Umbilical cord (tissue), 2 donors: ENCODE data around the gene EMC1. TPM values are rescaled to one million over a fixed set of nuclear protein-coding genes. Genes with fewer than 3 reads are reported as not detected.
"Not testable (repeated sequence)": the region's sequence is repeated elsewhere in the genome, so short reads cannot be mapped to it uniquely, and the experiment has no call there.

Source experiments
- DNase-seq: peaks from one replicate; pipeline ENCODE4 v3.0.0-alpha.2; 2015; ENCODE audit warnings: low spot score
- total RNA-seq: library from RNA; depleted of rRNA; stranded (reverse); fragments of >200 nt; gene quantifications from one replicate; pipeline ENCODE4 v1.2.3, GENCODE V29; 2014; ENCODE audit warnings: low replicate concordance; ENCODE audit not compliant: insufficient read depth

The EMC1 gene
- total RNA-seq, 1 donor from 2014 or later = 51.0 TPM

GRCh38 chr1:19190468-19190867 lies 60.9 kb downstream of the EMC1 start:
- no peak for DNase-seq

DNA sequence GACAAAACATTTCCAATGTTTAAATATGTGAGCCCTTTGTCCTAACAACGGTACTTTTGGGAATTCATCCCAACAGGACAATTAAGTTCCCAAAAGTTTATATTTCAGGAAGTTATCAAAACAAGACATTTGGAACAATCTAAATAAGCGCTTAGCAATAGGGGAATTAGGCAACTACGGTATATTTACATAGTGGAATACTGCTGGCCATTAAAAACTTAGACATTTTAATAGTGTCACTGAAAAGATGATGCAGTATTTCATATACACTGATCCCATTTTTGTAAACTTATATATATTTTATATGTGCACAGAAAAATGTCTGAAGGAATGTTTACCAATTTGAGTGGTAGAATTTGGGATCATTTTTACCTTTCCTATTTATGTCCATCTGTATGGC lies 62.1 kb downstream of the EMC1 start:
- no peak for DNase-seq

- DNase-seq = no peak
Measured at GRCh38 chr1:19187852-19188251, 63.5 kb downstream of the EMC1 start.

DNA sequence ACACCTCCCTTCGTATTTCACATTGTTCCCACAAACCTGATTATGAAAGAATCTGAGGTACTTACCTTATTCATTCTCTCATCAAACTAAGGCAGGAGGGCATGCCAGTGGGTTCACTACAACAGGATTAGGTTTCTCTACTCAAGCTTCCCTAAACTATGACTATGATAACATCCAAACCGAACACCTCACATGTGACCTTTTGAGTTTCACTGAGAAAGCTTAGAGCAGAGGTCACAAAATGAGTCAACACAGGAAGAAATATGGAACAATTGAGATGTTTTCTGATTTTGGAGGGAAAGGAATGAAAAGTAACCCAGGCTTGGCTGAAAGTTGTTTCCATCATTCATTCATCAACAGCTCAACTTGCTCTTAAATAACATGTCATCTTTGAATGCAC lies 65.3 kb downstream of the EMC1 start:
- no peak for DNase-seq

GRCh38 chr1:19182223-19182622 lies 69.1 kb downstream of the EMC1 start:
- no peak for DNase-seq

- DNase-seq = not testable (repeated sequence)
Measured at GRCh38 chr1:19180265-19180657, 71.1 kb downstream of the EMC1 start.

DNA sequence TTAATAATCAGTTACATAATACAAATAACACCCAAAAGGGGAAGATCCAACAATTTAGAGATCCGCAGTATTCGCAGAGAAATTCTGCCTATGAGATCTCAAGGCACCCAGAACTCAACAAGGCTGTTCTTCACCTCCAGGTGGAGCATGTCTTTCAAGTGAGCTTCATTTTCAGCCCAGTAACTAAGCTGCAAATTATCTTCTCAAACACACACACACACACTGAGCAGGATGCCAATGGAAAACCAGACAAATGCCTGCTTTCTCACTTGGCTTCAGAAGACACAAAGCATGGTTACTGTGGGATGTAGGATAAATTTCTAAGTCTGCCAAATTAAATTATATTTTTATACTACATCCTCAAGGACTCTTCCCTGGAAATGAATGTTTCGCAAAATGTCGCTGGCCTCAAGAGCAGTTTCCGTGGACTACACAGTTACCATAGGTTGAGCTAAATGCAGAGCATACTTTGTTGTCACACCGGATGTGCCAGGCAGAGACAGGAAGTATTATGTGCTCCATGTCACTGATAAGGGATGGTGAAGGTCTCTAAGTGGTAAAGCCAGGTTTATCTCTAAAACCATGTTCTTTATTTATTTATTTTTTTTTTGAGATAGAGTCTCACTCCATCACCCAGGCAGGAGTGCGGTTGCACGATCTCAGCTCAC lies 71.6 kb downstream of the EMC1 start:
- DNase-seq = peak; percentile 61

- peak; percentile 19 for DNase-seq
Measured at GRCh38 chr1:19178734-19179398, 72.5 kb downstream of the EMC1 start.

- DNase-seq = no peak
Measured at GRCh38 chr1:19177811-19178210, 73.5 kb downstream of the EMC1 start.

DNA sequence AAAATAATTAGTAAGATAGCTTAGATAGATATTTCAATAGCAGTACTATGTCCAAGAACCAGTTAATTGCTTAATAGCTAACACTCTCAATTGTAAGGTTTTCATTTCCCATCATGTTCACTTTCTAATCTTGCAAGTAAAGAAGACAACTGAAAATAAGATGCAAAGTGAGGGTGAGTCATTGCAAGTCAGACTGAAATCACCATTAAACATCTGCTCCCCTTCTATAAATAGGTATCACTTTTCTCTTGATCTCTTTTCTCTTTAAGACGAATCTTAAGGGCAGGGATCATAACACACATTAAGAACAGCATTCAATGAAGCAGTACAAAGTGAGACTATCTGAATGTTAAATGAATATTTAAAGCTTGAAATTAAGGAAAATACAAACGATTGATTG lies 81.7 kb downstream of the EMC1 start:
- DNase-seq = no peak

DNA sequence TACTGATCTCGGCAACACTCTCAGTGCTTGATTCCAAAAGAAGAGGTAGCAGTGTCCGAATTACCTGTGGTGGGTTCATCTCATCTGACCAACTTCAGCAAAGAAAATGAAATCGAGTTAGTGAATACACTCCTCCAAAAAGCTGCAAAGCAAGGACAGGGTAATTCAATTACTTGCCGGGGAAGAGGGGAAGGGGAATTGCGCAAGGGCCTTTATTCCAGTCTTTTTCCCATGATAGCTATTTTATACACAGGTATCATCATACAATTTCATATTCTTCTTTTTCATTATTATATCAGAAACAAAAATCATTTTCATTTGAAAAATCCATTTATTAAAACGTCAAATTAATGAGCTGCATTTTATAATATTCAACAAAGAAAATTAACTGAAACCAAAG lies 84.2 kb downstream of the EMC1 start:
- no peak for DNase-seq

DNA sequence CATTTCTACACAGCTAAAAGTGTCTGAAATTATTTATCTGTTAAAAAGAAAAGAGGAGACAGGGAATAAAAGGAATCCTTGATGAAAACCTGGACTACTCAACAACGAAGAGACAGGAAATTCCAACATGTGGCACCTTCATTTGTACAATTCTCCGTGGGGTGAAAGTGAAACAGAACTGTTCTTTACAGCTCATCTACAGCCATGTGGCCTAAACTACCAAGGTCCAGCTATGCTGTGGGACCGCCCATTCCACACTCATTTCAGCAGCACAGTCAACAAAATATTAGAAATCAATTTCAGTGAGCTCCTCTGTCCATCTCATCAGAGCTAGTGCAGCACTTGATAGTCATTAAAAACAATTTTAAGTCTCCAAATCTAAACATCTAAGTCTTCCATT lies 85.3 kb downstream of the EMC1 start:
- DNase-seq = no peak

Other genes with a start within 250 kb of the EMC1 start
- gene UBR4, start 41.3 kb downstream of the EMC1 start, total RNA-seq = 124 TPM
- 14.7 TPM for gene MRTO4, start 281 bp upstream of the EMC1 start, total RNA-seq
- 0.96 TPM for gene AKR7A3, start 37.2 kb upstream of the EMC1 start, total RNA-seq
- gene AKR7A2, start 60.6 kb upstream of the EMC1 start, total RNA-seq = 38.0 TPM
- 9.4 TPM for gene SLC66A1, start 60.8 kb upstream of the EMC1 start, total RNA-seq
- gene CAPZB, start 234.0 kb upstream of the EMC1 start, total RNA-seq = 77.0 TPM